Breast epithelium (tissue), 4 donors: ENCODE results near the gene HSPBP1. TPM values are rescaled to one million over a fixed set of nuclear protein-coding genes. Genes with fewer than 3 reads are reported as not detected.
"Not testable (repeated sequence)": the region's sequence is repeated elsewhere in the genome, so short reads cannot be mapped to it uniquely, and the experiment has no call there.

Source experiments
- DNase-seq, 2 donors: peaks; one replicate each; pipeline ENCODE4 v3.0.0-alpha.2; 2019; ENCODE audit warnings: low spot score in 2 of 2
- H3K27ac ChIP-seq, 2 donors: fragments of 200-600 bp; sonication (generic) in 1 of 2; one replicate each; pipeline ENCODE4 v1.5.1; 2016 to 2019; ENCODE audit warnings: mild to moderate bottlenecking in 1 of 2
- H3K27me3 ChIP-seq, 2 donors: fragments of 200-600 bp; sonication (generic) in 1 of 2; one replicate each; pipeline versions ENCODE4 v1.5.1 to v1.6.0; 2017 to 2019; ENCODE audit warnings: control low read depth in 1 of 2, mild to moderate bottlenecking in 1 of 2
- H3K36me3 ChIP-seq: fragments of 200-600 bp; one replicate; pipeline ENCODE4 v1.5.1; 2019
- H3K4me1 ChIP-seq, 2 donors: fragments of 200-600 bp; sonication (generic); one replicate each; pipeline ENCODE4 v1.5.1; 2016 to 2019; ENCODE audit warnings: control low read depth in 1 of 2
- H3K4me3 ChIP-seq, 3 donors: fragments of 200-600 bp; sonication (generic); 1 replicate in 2 of 3; 2 replicates in 1 of 3; pipeline ENCODE4 v1.5.1; 2016 to 2019; ENCODE audit warnings: mild to moderate bottlenecking in 3 of 3, moderate library complexity in 2 of 3
- H3K9me3 ChIP-seq, 2 donors: fragments of 200-600 bp; sonication (generic) in 1 of 2; one replicate each; pipeline ENCODE4 v1.5.1; 2016 to 2019; ENCODE audit warnings: control low read depth in 1 of 2
- POLR2A ChIP-seq: fragments of 450-650 bp; IDR thresholded peaks from one replicate; pipeline ENCODE4 v1.6.1; 2016; ENCODE audit warnings: antibody characterized with exemption, mild to moderate bottlenecking, moderate library complexity
- POLR2AphosphoS5 ChIP-seq, 3 donors: sonication (generic); formaldehyde crosslinking; IDR thresholded peaks; one replicate each; pipeline ENCODE4 v1.6.1; 2017; ENCODE audit warnings: antibody characterized with exemption in 3 of 3
- intact Hi-C: fragments of 100-400 bp; cut with DNase I; formaldehyde crosslinking; loops from one replicate; pipeline ENCODE4 v1.15.1; 2023; ENCODE audit warnings: low total_unique reads
- total RNA-seq, 3 donors: library from RNA; depleted of rRNA; stranded (reverse); fragments of >200 nt; gene quantifications; one replicate each; pipeline ENCODE4 v1.1.0, GENCODE V29; 2016
- TF ChIP-seq, protein P1 (sequence below), 3 donors: fragments of 450-650 bp; IDR thresholded peaks; one replicate each; pipeline ENCODE4 v1.5.1; 2016 to 2017; ENCODE audit warnings: antibody characterized with exemption in 3 of 3, mild to moderate bottlenecking in 3 of 3, moderate library complexity in 3 of 3

HSPBP1 gene
- total RNA-seq, result 10 to 100 TPM; 13.3 to 36.1 (median 32.6) TPM

- Histone ChIP-seq H3K27ac (peak within 1 kb of the TSS; percentile 84 to 85), H3K27me3 (no peaks in the 10 kb centered on the region), H3K4me3 (peak within 1 kb of the TSS; percentile 58 to 82 (median 80)), H3K9me3 (no peaks in the 10 kb centered on the region), H3K36me3 (no peaks in the 10 kb centered on the region), H3K4me1 (no peaks in the 10 kb centered on the region)
- TF ChIP-seq POLR2A (no peak), POLR2AphosphoS5 (IDR thresholded peaks at IDR 0.05) (peak; percentile 72 to 87 (median 77))
- TF ChIP-seq, protein P1, sequence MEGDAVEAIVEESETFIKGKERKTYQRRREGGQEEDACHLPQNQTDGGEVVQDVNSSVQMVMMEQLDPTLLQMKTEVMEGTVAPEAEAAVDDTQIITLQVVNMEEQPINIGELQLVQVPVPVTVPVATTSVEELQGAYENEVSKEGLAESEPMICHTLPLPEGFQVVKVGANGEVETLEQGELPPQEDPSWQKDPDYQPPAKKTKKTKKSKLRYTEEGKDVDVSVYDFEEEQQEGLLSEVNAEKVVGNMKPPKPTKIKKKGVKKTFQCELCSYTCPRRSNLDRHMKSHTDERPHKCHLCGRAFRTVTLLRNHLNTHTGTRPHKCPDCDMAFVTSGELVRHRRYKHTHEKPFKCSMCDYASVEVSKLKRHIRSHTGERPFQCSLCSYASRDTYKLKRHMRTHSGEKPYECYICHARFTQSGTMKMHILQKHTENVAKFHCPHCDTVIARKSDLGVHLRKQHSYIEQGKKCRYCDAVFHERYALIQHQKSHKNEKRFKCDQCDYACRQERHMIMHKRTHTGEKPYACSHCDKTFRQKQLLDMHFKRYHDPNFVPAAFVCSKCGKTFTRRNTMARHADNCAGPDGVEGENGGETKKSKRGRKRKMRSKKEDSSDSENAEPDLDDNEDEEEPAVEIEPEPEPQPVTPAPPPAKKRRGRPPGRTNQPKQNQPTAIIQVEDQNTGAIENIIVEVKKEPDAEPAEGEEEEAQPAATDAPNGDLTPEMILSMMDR (IDR thresholded peaks at IDR 0.05), result no peak
- intact Hi-C loops, result no loop called here
- peak; percentile 93 to 97 for DNase-seq
These were observed at the start of gene HSPBP1 for GRCh38 chr19:55279770-55280643. TSS of gene HSPBP1 (minus strand) at chr19:55280110. CDS start at chr19:55279608, 502 bp downstream.

DNA sequence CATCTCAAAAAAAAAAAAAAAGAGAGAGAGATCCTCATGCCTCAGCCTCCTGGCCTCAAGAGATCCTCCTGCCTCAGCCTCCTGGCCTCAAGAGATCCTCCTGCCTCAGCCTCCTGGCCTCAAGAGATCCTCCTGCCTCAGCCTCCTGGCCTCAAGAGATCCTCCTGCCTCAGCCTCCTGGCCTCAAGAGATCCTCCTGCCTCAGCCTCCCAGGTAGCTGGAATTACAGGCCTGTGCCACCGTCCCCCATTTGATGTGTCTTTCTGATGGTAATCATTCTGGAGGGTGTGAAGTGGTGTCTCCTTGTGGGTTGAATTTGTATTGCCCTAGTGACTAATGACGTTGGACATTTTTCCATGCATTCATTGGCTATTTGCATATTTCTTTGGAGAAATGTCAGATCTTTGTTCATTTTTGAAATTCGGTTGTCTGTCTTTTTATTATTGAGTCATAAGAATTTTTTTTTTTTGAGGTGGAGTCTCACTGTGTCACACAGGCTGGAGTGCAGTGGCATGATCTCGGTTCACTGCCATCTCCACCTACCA is 48.9 kb upstream of the HSPBP1 start:
- H3K4me3 ChIP-seq, intact Hi-C loops, H3K27ac ChIP-seq, H3K4me1 ChIP-seq, H3K9me3 ChIP-seq, DNase-seq, H3K36me3 ChIP-seq, H3K27me3 ChIP-seq: not testable (repeated sequence)

GRCh38 chr19:55325172-55325571 is 45.3 kb upstream of the HSPBP1 start, which contains the start of gene TMEM150B:
TSS of gene TMEM150B (minus strand) at chr19:55325341. CDS start at chr19:55321036, 4,305 bp downstream.
- H3K36me3 ChIP-seq, result no peaks in the 10 kb centered on the region
- intact Hi-C loops, result no loop called here
- H3K4me1 ChIP-seq, result no peaks in the 10 kb centered on the region
- DNase-seq, result no peak
- H3K27ac ChIP-seq, result no peak within 1 kb of the TSS
- peaks cover 0 to 5% of the 10 kb centered on the region in 2 donors for H3K27me3 ChIP-seq
- peak within 1 kb of the TSS in 1 of 3 donors; percentile 3 for H3K4me3 ChIP-seq
- no peaks in the 10 kb centered on the region for H3K9me3 ChIP-seq
- TF ChIP-seq, protein P1 (IDR thresholded peaks at IDR 0.05), result no peak
- TF ChIP-seq POLR2A (no peak), POLR2AphosphoS5 (IDR thresholded peaks at IDR 0.05) (no peak)

- Histone ChIP-seq H3K27me3 (peaks cover 0 to 5% of the 10 kb centered on the region in 2 donors), H3K4me3 (peak overlapping the region in 1 of 3 donors; percentile 3), H3K9me3 (no peaks in the 10 kb centered on the region), H3K36me3 (no peaks in the 10 kb centered on the region), H3K4me1 (no peaks in the 10 kb centered on the region), H3K27ac (no peak overlapping the region)
- intact Hi-C loops, result no loop called here
- TF ChIP-seq POLR2A (no peak), POLR2AphosphoS5 (IDR thresholded peaks at IDR 0.05) (no peak)
- TF ChIP-seq, protein P1 (IDR thresholded peaks at IDR 0.05), result no peak
- no peak for DNase-seq
These were observed 44.8 kb upstream of the HSPBP1 start for GRCh38 chr19:55324662-55325061.

- H3K27me3 ChIP-seq, result peaks cover 0 to 5% of the 10 kb centered on the region in 2 donors
- no peak overlapping the region for H3K27ac ChIP-seq
- no peak overlapping the region for H3K4me3 ChIP-seq
- DNase-seq, result no peak
- H3K9me3 ChIP-seq, result no peaks in the 10 kb centered on the region
- no peaks in the 10 kb centered on the region for H3K4me1 ChIP-seq
- intact Hi-C loops, result no loop called here
- TF ChIP-seq, protein P1 (IDR thresholded peaks at IDR 0.05), result no peak
- no peak for TF ChIP-seq POLR2A
- no peak for TF ChIP-seq POLR2AphosphoS5 (IDR thresholded peaks at IDR 0.05)
- H3K36me3 ChIP-seq, result no peaks in the 10 kb centered on the region
These were observed 42.4 kb upstream of the HSPBP1 start for GRCh38 chr19:55322204-55322885.
